ENCODE data around the gene TMEM190. TPM values are rescaled to one million over a fixed set of nuclear protein-coding genes. Genes with fewer than 3 reads are reported as not detected.

Gene TMEM190
- total RNA-seq, 1 experiment from 2014 or later, result 0.74 TPM

- TF ChIP-seq POLR2AphosphoS5 (IDR thresholded peaks at IDR 0.05; ENCODE audit: low read depth, low read length) (no peak), REST (IDR thresholded peaks at IDR 0.05; ENCODE audit: insufficient read depth in 1 of 2, low read depth in 2 of 2, low read length in 1 of 2) (no peak), TCF7L2 (IDR thresholded peaks at IDR 0.05; ENCODE audit: low read depth, low read length) (peak; percentile 32; the same call in 1 of the 2 replicates)
Measured at GRCh38 chr19:55390461-55390880, 13.8 kb downstream of the TMEM190 start.

GRCh38 chr19:55391191-55391670 is 14.6 kb downstream of the TMEM190 start:
- intact Hi-C loops (cut with micrococcal nuclease; ENCODE audit: unreplicated experiment) (no loop called here), in situ Hi-C loops (cut with HindIII; ENCODE audit: low pct_unique_long_range_greater_than_20kb, low sequenced_read_pairs) (no loop called here)
- Histone ChIP-seq H3K4me1 (ENCODE audit: control insufficient read depth, insufficient read depth, low read length) (peaks cover 53% of the 10 kb centered on the region), H3K36me3 (ENCODE audit: control insufficient read depth, insufficient read depth, low read length) (peaks cover 19% of the 10 kb centered on the region), H3K4me3 (ENCODE audit: low read depth in 2 of 2, low read length in 2 of 2) (no peak overlapping the region), H3K27me3 (ENCODE audit: control insufficient read depth, insufficient read depth, low read length) (no peaks in the 10 kb centered on the region), H3K9me3 (ENCODE audit: control insufficient read depth, insufficient read depth, low read depth, low read length) (no peaks in the 10 kb centered on the region), H3K27ac (ENCODE audit: low read length) (no peak overlapping the region)
- TF ChIP-seq CTCF (IDR thresholded peaks at IDR 0.05) (no peak), SIN3A (IDR thresholded peaks at IDR 0.05; ENCODE audit: borderline replicate concordance, insufficient read depth, low read depth, low read length) (no peak), TCF7L2 (IDR thresholded peaks at IDR 0.05; ENCODE audit: low read depth, low read length) (no peak), REST (IDR thresholded peaks at IDR 0.05; ENCODE audit: insufficient read depth in 1 of 2, low read depth in 2 of 2, low read length in 1 of 2) (peak in 1 of 2 experiments; percentile 13; a peak in 1 of 4 replicates), POLR2AphosphoS5 (IDR thresholded peaks at IDR 0.05; ENCODE audit: low read depth, low read length) (peak; percentile 80)
- ChIA-PET POLR2A (interaction anchor here (1.6 kb wide), 1 partner anchor 8 kb away, joined by 5 read pairs; no protein-coding TSS in a partner anchor), CTCF (no interaction called here)
- no peak for DNase-seq (ENCODE audit: low read depth, low spot score)
- no TSS peak for BruUV-seq (replicated peaks)
- ATAC-seq, result peak; percentile 28

More at GRCh38 chr19:55390461-55390880, 13.8 kb downstream of the TMEM190 start:
- ChIA-PET CTCF (no interaction called here), POLR2A (interaction anchor here (0.6 to 1.9 kb wide), 4 partner anchors 9 to 224 kb away, joined by 3 to 7 read pairs (median 4); partner anchors contain the start of gene DNAAF3)
- DNase-seq (ENCODE audit: low read depth, low spot score) (no peak), ATAC-seq (peak; percentile 9; the same call in 1 of the 2 replicates)
- no peaks in the 10 kb centered on the region for H3K27me3 ChIP-seq (ENCODE audit: control insufficient read depth, insufficient read depth, low read length)
- in situ Hi-C loops (cut with HindIII; ENCODE audit: low pct_unique_long_range_greater_than_20kb, low sequenced_read_pairs), result no loop called here
- intact Hi-C loops (cut with micrococcal nuclease; ENCODE audit: unreplicated experiment), result no loop called here
- peaks cover 22% of the 10 kb centered on the region for H3K36me3 ChIP-seq (ENCODE audit: control insufficient read depth, insufficient read depth, low read length)
- no peaks in the 10 kb centered on the region for H3K9me3 ChIP-seq (ENCODE audit: control insufficient read depth, insufficient read depth, low read depth, low read length)
- no peak overlapping the region for H3K4me3 ChIP-seq (ENCODE audit: low read depth in 2 of 2, low read length in 2 of 2)
- BruUV-seq (replicated peaks), result no TSS peak
- H3K4me1 ChIP-seq (ENCODE audit: control insufficient read depth, insufficient read depth, low read length), result peaks cover 53% of the 10 kb centered on the region
- H3K27ac ChIP-seq (ENCODE audit: low read length), result 0 out of 2 replicates have a peak overlapping the region, but pooled peaks have one; percentile 2
